ENCODE data around the gene KCND3. TPM values are rescaled to one million over a fixed set of nuclear protein-coding genes. Genes with fewer than 3 reads are reported as not detected.

Gene KCND3
- total RNA-seq, 1 experiment from 2014 or later = not detected

DNA sequence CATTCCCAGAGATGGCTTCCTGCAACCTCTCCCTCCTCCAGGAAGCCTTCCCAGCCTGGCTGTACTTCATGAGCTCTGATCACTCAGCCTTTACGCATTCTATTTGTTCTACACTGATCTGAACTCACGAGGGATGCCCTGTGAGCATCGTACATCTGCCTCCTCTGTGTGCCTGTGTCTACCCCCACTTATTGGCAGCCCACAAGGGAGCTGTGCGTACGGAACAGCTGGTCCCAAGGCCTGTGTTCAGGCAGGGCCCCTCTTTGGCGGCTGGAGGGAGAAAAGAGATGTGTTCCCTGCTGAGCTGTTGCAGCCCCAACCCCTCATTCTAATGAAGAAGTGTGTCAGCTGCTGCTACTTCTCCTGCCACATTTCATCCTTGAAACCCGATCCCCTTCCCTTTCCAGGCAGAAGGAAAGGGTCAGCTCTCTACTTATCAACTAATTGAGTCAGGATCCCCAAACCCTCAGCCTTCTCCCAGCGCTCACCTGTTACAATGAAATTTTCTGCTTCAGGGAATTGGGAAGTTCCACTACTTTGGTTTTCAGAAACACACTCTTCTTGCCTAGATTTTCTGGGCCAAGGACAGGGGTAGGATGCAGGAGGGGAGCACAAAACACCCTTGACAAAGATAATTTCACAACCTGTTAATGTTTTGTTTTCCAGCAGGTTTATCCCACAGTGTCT, 253.5 kb downstream of the KCND3 start:
- Mint-ChIP-seq H3K27ac (ENCODE audit: low read depth, unreplicated experiment) (no peak overlapping the region), H3K27me3 (ENCODE audit: insufficient read depth, unreplicated experiment) (no peaks in the 10 kb centered on the region), H3K9me3 (ENCODE audit: unreplicated experiment) (no peaks in the 10 kb centered on the region), H3K4me1 (ENCODE audit: insufficient read depth, unreplicated experiment) (peaks cover 17% of the 10 kb centered on the region), H3K36me3 (ENCODE audit: insufficient read depth, unreplicated experiment) (no peaks in the 10 kb centered on the region), H3K4me3 (ENCODE audit: unreplicated experiment) (no peak overlapping the region)
- ChIA-PET POLR2A (interaction anchor here (4.3 to 4.8 kb wide), 2 partner anchors 19 to 21 kb away, joined by 27 to 86 read pairs; partner anchors contain the start of gene DDX20), CTCF (interaction anchor here (0.6 to 9.9 kb wide), 8 partner anchors 10 to 294 kb away, joined by 3 to 94 read pairs (median 6); no protein-coding TSS in a partner anchor)
- intact Hi-C loops (cut with micrococcal nuclease) = no loop called here
- TF ChIP-seq, protein P1, sequence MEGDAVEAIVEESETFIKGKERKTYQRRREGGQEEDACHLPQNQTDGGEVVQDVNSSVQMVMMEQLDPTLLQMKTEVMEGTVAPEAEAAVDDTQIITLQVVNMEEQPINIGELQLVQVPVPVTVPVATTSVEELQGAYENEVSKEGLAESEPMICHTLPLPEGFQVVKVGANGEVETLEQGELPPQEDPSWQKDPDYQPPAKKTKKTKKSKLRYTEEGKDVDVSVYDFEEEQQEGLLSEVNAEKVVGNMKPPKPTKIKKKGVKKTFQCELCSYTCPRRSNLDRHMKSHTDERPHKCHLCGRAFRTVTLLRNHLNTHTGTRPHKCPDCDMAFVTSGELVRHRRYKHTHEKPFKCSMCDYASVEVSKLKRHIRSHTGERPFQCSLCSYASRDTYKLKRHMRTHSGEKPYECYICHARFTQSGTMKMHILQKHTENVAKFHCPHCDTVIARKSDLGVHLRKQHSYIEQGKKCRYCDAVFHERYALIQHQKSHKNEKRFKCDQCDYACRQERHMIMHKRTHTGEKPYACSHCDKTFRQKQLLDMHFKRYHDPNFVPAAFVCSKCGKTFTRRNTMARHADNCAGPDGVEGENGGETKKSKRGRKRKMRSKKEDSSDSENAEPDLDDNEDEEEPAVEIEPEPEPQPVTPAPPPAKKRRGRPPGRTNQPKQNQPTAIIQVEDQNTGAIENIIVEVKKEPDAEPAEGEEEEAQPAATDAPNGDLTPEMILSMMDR (IDR thresholded peaks at IDR 0.05; ENCODE audit: unreplicated experiment) = no peak
- no peak for DNase-seq (ENCODE audit: unreplicated experiment)
- BruUV-seq (replicated peaks) = no TSS peak

DNA sequence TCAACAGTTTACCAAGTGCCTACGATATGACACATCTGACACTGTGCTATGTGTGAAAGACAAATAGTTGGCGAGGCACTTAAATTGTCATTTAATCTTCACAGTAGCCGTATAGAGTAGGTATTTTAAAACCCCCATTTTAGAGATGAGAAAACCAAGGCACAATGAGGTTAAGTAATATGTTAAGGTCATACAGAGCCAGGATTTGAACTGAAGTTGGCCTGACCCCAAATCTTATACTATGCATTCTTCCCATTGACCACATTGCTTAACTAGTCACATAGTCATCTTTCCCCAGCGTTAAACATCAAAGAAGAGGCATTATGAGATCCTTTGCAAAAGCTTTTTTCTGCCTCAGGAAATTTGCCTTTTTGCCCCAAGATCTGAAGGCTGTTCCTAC, 254.1 kb downstream of the KCND3 start:
- H3K27me3 Mint-ChIP-seq (ENCODE audit: insufficient read depth, unreplicated experiment) = no peaks in the 10 kb centered on the region
- ChIA-PET POLR2A (interaction anchor here (4.8 kb wide), 1 partner anchor 20 kb away, joined by 86 read pairs; the partner anchor contains the start of gene DDX20), CTCF (interaction anchor here (1.0 to 9.9 kb wide), 7 partner anchors 9 to 227 kb away, joined by 3 to 94 read pairs (median 6); no protein-coding TSS in a partner anchor)
- H3K4me3 Mint-ChIP-seq (ENCODE audit: unreplicated experiment) = no peak overlapping the region
- TF ChIP-seq, protein P1 (IDR thresholded peaks at IDR 0.05; ENCODE audit: unreplicated experiment) = no peak
- H3K36me3 Mint-ChIP-seq (ENCODE audit: insufficient read depth, unreplicated experiment) = no peaks in the 10 kb centered on the region
- BruUV-seq (replicated peaks) = no TSS peak
- H3K9me3 Mint-ChIP-seq (ENCODE audit: unreplicated experiment) = no peaks in the 10 kb centered on the region
- no peak for DNase-seq (ENCODE audit: unreplicated experiment)
- intact Hi-C loops (cut with micrococcal nuclease) = no loop called here
- peaks cover 17% of the 10 kb centered on the region for H3K4me1 Mint-ChIP-seq (ENCODE audit: insufficient read depth, unreplicated experiment)
- H3K27ac Mint-ChIP-seq (ENCODE audit: low read depth, unreplicated experiment) = no peak overlapping the region

DNA sequence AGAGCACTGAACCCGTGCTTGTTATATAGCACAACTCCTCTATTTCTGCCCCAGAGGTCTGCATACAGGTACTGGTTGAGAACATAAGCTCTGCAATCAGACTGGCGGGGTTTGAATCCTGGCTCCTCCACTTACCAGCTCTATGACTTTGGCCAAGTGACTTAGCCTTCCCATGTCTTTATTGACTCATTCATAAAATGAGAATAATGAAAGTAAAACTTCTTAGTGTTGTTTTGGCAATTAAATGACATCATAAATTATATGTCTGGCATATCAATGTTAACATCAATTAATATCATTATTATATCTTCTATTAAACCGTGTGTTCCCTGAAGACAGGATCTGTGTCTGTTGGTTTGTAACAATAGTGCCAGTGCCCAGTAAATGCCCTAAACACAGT, 254.6 kb downstream of the KCND3 start:
- Mint-ChIP-seq H3K27me3 (ENCODE audit: insufficient read depth, unreplicated experiment) (no peaks in the 10 kb centered on the region), H3K4me3 (ENCODE audit: unreplicated experiment) (no peak overlapping the region), H3K9me3 (ENCODE audit: unreplicated experiment) (no peaks in the 10 kb centered on the region), H3K36me3 (ENCODE audit: insufficient read depth, unreplicated experiment) (no peaks in the 10 kb centered on the region), H3K4me1 (ENCODE audit: insufficient read depth, unreplicated experiment) (peaks cover 15% of the 10 kb centered on the region), H3K27ac (ENCODE audit: low read depth, unreplicated experiment) (no peak overlapping the region)
- intact Hi-C loops (cut with micrococcal nuclease) = no loop called here
- ChIA-PET POLR2A (no interaction called here), CTCF (interaction anchor here (1.0 to 9.9 kb wide), 3 partner anchors 16 to 20 kb away, joined by 3 to 94 read pairs (median 3); no protein-coding TSS in a partner anchor)
- TF ChIP-seq, protein P1 (IDR thresholded peaks at IDR 0.05; ENCODE audit: unreplicated experiment) = no peak
- no peak for DNase-seq (ENCODE audit: unreplicated experiment)
- no TSS peak for BruUV-seq (replicated peaks)

DNA sequence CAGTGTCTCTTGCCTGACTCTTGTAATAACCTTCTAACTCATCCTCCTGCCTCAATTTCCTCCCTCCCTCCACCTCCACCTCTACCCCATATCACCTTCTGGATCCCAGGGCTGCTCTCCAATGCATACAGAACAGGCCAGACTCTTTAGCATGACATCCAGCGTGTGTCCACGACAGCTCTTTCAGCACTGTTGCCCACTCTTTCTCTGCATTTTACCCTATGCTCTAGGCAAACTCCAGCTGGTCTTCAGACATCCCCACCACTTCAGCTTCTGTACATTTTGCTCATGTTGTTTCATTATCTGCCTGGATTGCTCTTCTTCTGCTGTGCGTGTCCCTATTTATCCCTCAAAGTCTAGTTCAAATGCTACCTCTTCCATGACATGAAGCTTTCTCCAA, 255.0 kb downstream of the KCND3 start:
- no peak overlapping the region for H3K4me3 Mint-ChIP-seq (ENCODE audit: unreplicated experiment)
- TF ChIP-seq, protein P1 (IDR thresholded peaks at IDR 0.05; ENCODE audit: unreplicated experiment) = no peak
- intact Hi-C loops (cut with micrococcal nuclease) = no loop called here
- H3K4me1 Mint-ChIP-seq (ENCODE audit: insufficient read depth, unreplicated experiment) = peaks cover 12% of the 10 kb centered on the region
- BruUV-seq (replicated peaks) = no TSS peak
- no peaks in the 10 kb centered on the region for H3K27me3 Mint-ChIP-seq (ENCODE audit: insufficient read depth, unreplicated experiment)
- H3K9me3 Mint-ChIP-seq (ENCODE audit: unreplicated experiment) = no peaks in the 10 kb centered on the region
- no peak for DNase-seq (ENCODE audit: unreplicated experiment)
- H3K27ac Mint-ChIP-seq (ENCODE audit: low read depth, unreplicated experiment) = no peak overlapping the region
- no peaks in the 10 kb centered on the region for H3K36me3 Mint-ChIP-seq (ENCODE audit: insufficient read depth, unreplicated experiment)
- ChIA-PET CTCF (interaction anchor here (1.0 to 9.9 kb wide), 3 partner anchors 16 to 20 kb away, joined by 3 to 94 read pairs (median 3); no protein-coding TSS in a partner anchor), POLR2A (no interaction called here)

Data from MCF 10A (cell line).